Measurements from ENCODE around the gene SLC5A10. TPM values are rescaled to one million over a fixed set of nuclear protein-coding genes. Genes with fewer than 3 reads are reported as not detected.

SLC5A10 gene
- total and polyA plus RNA-seq, 2 experiments from 2014 or later, result 0.10 TPM; not detected in 1

DNA sequence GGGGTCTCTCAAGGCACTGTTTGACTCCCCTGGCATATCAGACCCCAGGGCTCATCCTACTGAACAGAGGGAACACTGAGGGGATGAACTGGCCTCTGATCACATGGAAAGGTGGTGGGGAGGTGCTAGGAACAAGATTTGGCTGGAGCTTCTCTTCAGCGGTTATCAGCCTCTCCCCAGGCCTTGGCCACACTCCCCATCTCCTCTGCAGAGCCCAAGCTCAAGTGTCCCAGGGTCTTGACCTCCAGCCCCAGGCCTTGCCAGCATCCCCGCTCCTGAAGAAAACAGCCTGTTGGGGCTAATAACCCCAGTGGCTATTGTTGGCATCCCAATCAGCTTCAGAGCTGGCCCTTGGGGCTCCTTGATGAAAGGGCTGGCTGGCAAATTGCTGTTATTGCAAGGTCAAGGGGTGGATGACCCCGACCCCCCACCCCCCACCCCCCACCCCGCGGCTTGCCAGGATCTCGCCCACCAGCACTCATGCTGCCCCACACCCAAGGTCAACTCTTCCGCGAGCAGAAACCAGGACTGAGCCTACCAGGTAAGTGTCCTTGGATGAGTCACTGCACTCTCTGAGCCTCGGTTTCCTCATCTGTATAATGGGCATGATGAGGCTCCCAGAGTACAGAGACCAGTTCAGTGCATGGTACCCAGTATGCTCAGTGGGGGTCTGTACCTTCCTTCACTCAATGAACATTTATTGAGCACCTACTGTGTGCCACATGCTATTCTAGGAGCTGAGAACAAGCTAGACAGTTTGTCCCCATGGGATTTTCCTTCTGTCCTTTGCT is 71.4 kb downstream of the SLC5A10 start:
- Mint-ChIP-seq H3K27ac (no peak overlapping the region), H3K4me3 (no peak overlapping the region), H3K4me1 (peaks cover 5% of the 10 kb centered on the region; the same call in 1 of the 3 replicates), H3K27me3 (ENCODE audit: insufficient read depth, low read depth, poor library complexity) (peaks cover 5% of the 10 kb centered on the region), H3K36me3 (ENCODE audit: low read depth) (no peaks in the 10 kb centered on the region), H3K9me3 (no peaks in the 10 kb centered on the region)
- Histone ChIP-seq H3K79me2 (replicated peaks; ENCODE audit: insufficient read depth) (no peaks in the 10 kb centered on the region), H3K27me3 (ENCODE audit: insufficient read depth) (no peaks in the 10 kb centered on the region), H3K9me2 (ENCODE audit: insufficient read depth) (no peaks in the 10 kb centered on the region), H3K36me3 (ENCODE audit: insufficient read depth) (no peaks in the 10 kb centered on the region), H3K4me3 (no peak overlapping the region), H3F3A (replicated peaks; ENCODE audit: low read depth) (no peaks in the 10 kb centered on the region), H3K27ac (ENCODE audit: low read depth) (no peak overlapping the region), H4K20me1 (replicated peaks; ENCODE audit: insufficient read depth) (no peaks in the 10 kb centered on the region), H3K4me1 (ENCODE audit: insufficient read depth) (no peaks in the 10 kb centered on the region), H2AFZ (no peak overlapping the region), H3K4me2 (no peak overlapping the region)
- TF ChIP-seq STAT1 (IDR thresholded peaks at IDR 0.05; ENCODE audit: unreplicated experiment) (no peak), ZNF331 (CRISPR knock-in tag; IDR thresholded peaks at IDR 0.05; ENCODE audit: low read depth) (no peak), ZNF114 (CRISPR knock-in tag; IDR thresholded peaks at IDR 0.05) (no peak), EZH2 (IDR thresholded peaks at IDR 0.05; ENCODE audit: low read depth, unreplicated experiment) (no peak), CREB1 (CRISPR knock-in tag; IDR thresholded peaks at IDR 0.05; ENCODE audit: low read depth) (no peak), NANOG (IDR thresholded peaks at IDR 0.05; ENCODE audit: borderline replicate concordance) (no peak), EZH2phosphoT487 (IDR thresholded peaks at IDR 0.05; ENCODE audit: unreplicated experiment) (no peak), JUNB (IDR thresholded peaks at IDR 0.05; ENCODE audit: unreplicated experiment) (no peak), POLR2AphosphoS5 (IDR thresholded peaks at IDR 0.05; ENCODE audit: low read depth) (no peak)
- TF ChIP-seq, protein P1, sequence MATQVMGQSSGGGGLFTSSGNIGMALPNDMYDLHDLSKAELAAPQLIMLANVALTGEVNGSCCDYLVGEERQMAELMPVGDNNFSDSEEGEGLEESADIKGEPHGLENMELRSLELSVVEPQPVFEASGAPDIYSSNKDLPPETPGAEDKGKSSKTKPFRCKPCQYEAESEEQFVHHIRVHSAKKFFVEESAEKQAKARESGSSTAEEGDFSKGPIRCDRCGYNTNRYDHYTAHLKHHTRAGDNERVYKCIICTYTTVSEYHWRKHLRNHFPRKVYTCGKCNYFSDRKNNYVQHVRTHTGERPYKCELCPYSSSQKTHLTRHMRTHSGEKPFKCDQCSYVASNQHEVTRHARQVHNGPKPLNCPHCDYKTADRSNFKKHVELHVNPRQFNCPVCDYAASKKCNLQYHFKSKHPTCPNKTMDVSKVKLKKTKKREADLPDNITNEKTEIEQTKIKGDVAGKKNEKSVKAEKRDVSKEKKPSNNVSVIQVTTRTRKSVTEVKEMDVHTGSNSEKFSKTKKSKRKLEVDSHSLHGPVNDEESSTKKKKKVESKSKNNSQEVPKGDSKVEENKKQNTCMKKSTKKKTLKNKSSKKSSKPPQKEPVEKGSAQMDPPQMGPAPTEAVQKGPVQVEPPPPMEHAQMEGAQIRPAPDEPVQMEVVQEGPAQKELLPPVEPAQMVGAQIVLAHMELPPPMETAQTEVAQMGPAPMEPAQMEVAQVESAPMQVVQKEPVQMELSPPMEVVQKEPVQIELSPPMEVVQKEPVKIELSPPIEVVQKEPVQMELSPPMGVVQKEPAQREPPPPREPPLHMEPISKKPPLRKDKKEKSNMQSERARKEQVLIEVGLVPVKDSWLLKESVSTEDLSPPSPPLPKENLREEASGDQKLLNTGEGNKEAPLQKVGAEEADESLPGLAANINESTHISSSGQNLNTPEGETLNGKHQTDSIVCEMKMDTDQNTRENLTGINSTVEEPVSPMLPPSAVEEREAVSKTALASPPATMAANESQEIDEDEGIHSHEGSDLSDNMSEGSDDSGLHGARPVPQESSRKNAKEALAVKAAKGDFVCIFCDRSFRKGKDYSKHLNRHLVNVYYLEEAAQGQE (IDR thresholded peaks at IDR 0.05; ENCODE audit: unreplicated experiment), result no peak
- TF ChIP-seq, protein P2, sequence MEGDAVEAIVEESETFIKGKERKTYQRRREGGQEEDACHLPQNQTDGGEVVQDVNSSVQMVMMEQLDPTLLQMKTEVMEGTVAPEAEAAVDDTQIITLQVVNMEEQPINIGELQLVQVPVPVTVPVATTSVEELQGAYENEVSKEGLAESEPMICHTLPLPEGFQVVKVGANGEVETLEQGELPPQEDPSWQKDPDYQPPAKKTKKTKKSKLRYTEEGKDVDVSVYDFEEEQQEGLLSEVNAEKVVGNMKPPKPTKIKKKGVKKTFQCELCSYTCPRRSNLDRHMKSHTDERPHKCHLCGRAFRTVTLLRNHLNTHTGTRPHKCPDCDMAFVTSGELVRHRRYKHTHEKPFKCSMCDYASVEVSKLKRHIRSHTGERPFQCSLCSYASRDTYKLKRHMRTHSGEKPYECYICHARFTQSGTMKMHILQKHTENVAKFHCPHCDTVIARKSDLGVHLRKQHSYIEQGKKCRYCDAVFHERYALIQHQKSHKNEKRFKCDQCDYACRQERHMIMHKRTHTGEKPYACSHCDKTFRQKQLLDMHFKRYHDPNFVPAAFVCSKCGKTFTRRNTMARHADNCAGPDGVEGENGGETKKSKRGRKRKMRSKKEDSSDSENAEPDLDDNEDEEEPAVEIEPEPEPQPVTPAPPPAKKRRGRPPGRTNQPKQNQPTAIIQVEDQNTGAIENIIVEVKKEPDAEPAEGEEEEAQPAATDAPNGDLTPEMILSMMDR (conservative IDR thresholded peaks at IDR 0.05; ENCODE audit: low read depth in 2 of 2), result no peak
- TF ChIP-seq, protein P3, sequence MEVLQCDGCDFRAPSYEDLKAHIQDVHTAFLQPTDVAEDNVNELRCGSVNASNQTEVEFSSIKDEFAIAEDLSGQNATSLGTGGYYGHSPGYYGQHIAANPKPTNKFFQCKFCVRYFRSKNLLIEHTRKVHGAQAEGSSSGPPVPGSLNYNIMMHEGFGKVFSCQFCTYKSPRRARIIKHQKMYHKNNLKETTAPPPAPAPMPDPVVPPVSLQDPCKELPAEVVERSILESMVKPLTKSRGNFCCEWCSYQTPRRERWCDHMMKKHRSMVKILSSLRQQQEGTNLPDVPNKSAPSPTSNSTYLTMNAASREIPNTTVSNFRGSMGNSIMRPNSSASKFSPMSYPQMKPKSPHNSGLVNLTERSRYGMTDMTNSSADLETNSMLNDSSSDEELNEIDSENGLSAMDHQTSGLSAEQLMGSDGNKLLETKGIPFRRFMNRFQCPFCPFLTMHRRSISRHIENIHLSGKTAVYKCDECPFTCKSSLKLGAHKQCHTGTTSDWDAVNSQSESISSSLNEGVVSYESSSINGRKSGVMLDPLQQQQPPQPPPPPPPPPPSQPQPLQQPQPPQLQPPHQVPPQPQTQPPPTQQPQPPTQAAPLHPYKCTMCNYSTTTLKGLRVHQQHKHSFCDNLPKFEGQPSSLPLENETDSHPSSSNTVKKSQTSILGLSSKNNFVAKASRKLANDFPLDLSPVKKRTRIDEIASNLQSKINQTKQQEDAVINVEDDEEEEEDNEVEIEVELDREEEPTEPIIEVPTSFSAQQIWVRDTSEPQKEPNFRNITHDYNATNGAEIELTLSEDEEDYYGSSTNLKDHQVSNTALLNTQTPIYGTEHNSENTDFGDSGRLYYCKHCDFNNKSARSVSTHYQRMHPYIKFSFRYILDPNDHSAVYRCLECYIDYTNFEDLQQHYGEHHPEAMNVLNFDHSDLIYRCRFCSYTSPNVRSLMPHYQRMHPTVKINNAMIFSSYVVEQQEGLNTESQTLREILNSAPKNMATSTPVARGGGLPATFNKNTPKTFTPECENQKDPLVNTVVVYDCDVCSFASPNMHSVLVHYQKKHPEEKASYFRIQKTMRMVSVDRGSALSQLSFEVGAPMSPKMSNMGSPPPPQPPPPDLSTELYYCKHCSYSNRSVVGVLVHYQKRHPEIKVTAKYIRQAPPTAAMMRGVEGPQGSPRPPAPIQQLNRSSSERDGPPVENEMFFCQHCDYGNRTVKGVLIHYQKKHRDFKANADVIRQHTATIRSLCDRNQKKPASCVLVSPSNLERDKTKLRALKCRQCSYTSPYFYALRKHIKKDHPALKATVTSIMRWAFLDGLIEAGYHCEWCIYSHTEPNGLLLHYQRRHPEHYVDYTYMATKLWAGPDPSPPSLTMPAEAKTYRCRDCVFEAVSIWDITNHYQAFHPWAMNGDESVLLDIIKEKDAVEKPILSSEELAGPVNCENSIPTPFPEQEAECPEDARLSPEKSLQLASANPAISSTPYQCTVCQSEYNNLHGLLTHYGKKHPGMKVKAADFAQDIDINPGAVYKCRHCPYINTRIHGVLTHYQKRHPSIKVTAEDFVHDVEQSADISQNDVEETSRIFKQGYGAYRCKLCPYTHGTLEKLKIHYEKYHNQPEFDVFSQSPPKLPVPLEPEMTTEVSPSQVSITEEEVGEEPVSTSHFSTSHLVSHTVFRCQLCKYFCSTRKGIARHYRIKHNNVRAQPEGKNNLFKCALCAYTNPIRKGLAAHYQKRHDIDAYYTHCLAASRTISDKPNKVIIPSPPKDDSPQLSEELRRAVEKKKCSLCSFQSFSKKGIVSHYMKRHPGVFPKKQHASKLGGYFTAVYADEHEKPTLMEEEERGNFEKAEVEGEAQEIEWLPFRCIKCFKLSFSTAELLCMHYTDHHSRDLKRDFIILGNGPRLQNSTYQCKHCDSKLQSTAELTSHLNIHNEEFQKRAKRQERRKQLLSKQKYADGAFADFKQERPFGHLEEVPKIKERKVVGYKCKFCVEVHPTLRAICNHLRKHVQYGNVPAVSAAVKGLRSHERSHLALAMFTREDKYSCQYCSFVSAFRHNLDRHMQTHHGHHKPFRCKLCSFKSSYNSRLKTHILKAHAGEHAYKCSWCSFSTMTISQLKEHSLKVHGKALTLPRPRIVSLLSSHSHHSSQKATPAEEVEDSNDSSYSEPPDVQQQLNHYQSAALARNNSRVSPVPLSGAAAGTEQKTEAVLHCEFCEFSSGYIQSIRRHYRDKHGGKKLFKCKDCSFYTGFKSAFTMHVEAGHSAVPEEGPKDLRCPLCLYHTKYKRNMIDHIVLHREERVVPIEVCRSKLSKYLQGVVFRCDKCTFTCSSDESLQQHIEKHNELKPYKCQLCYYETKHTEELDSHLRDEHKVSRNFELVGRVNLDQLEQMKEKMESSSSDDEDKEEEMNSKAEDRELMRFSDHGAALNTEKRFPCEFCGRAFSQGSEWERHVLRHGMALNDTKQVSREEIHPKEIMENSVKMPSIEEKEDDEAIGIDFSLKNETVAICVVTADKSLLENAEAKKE (CRISPR knock-in tag; IDR thresholded peaks at IDR 0.05), result no peak
- TF ChIP-seq, protein P4, sequence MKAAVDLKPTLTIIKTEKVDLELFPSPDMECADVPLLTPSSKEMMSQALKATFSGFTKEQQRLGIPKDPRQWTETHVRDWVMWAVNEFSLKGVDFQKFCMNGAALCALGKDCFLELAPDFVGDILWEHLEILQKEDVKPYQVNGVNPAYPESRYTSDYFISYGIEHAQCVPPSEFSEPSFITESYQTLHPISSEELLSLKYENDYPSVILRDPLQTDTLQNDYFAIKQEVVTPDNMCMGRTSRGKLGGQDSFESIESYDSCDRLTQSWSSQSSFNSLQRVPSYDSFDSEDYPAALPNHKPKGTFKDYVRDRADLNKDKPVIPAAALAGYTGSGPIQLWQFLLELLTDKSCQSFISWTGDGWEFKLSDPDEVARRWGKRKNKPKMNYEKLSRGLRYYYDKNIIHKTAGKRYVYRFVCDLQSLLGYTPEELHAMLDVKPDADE (IDR thresholded peaks at IDR 0.05), result no peak
- ATAC-seq (no peak), DNase-seq (ENCODE audit: low spot score) (no peak)

Data from GM23338 (cell line).